Liver (tissue), 9 donors: Measurements from ENCODE around the gene ZNRF3. TPM values are rescaled to one million over a fixed set of nuclear protein-coding genes. Genes with fewer than 3 reads are reported as not detected.

ENCODE experiments used
- DNase-seq: peaks from one replicate; pipeline ENCODE4 v3.0.0-alpha.2; 2017; ENCODE audit warnings: low spot score
- H3K27ac ChIP-seq, 2 donors: one replicate each; pipeline ENCODE4 v1.7.0; 2013; ENCODE audit warnings: inconsistent platforms in 2 of 2, low read length in 2 of 2, control low read depth in 1 of 2, low read depth in 1 of 2, mild to moderate bottlenecking in 1 of 2
- H3K27me3 ChIP-seq, 4 donors: one replicate each; pipeline versions ENCODE4 v1.6.1 to v1.7.0; 2013; ENCODE audit warnings: low read length in 3 of 4, inconsistent platforms in 1 of 4, mild to moderate bottlenecking in 1 of 4, moderate library complexity in 1 of 4; ENCODE audit not compliant: control insufficient read depth in 4 of 4, insufficient read depth in 4 of 4
- H3K36me3 ChIP-seq, 4 donors: one replicate each; pipeline versions ENCODE4 v1.6.1 to v1.7.0; 2013; ENCODE audit warnings: low read length in 3 of 4, mild to moderate bottlenecking in 3 of 4, low read depth in 1 of 4, moderate library complexity in 1 of 4; ENCODE audit not compliant: control insufficient read depth in 4 of 4, insufficient read depth in 3 of 4
- H3K4me1 ChIP-seq, 4 donors: one replicate each; pipeline versions ENCODE4 v1.6.1 to v1.7.0; 2013; ENCODE audit warnings: low read length in 3 of 4, mild to moderate bottlenecking in 3 of 4, moderate library complexity in 1 of 4; ENCODE audit not compliant: control insufficient read depth in 4 of 4, insufficient read depth in 4 of 4
- H3K4me3 ChIP-seq, 3 donors: one replicate each; pipeline versions ENCODE4 v1.6.1 to v1.7.0; 2013; ENCODE audit warnings: low read length in 3 of 3, control low read depth in 1 of 3, low read depth in 1 of 3, mild to moderate bottlenecking in 1 of 3
- H3K9ac ChIP-seq, 2 donors: one replicate each; pipeline ENCODE4 v1.7.0; 2013; ENCODE audit warnings: low read length in 2 of 2, mild to moderate bottlenecking in 2 of 2, moderate library complexity in 2 of 2, control low read depth in 1 of 2, low read depth in 1 of 2
- H3K9me3 ChIP-seq, 4 donors: one replicate each; pipeline versions ENCODE4 v1.6.1 to v1.7.0; 2013; ENCODE audit warnings: low read length in 3 of 4; ENCODE audit not compliant: control insufficient read depth in 4 of 4
- ATF3 ChIP-seq: IDR thresholded peaks from 2 replicates; pipeline ENCODE4 v1.6.1; 2016; ENCODE audit warnings: antibody characterized with exemption
- EGR1 ChIP-seq, 2 donors: IDR thresholded peaks; 2 replicates each; pipeline ENCODE4 v1.6.1; 2016 to 2018; ENCODE audit warnings: antibody characterized with exemption in 2 of 2, low read depth in 2 of 2
- FOXA1 ChIP-seq: IDR thresholded peaks from 2 replicates; pipeline ENCODE4 v1.6.1; 2016; ENCODE audit warnings: antibody characterized with exemption
- FOXA2 ChIP-seq: IDR thresholded peaks from 2 replicates; pipeline ENCODE4 v1.6.1; 2016; ENCODE audit warnings: antibody characterized with exemption
- GABPA ChIP-seq, 2 donors: IDR thresholded peaks in 1 of 2; conservative IDR thresholded peaks in 1 of 2; 2 replicates each; pipeline ENCODE4 v1.6.1; 2016; ENCODE audit warnings: antibody characterized with exemption in 2 of 2, mild to moderate bottlenecking in 1 of 2, moderate library complexity in 1 of 2
- HNF4A ChIP-seq, 2 donors: conservative IDR thresholded peaks; 2 replicates each; pipeline ENCODE4 v1.6.1; 2016; ENCODE audit warnings: antibody characterized with exemption in 2 of 2, mild to moderate bottlenecking in 2 of 2
- HNF4G ChIP-seq: IDR thresholded peaks from 2 replicates; pipeline ENCODE4 v1.6.1; 2016; ENCODE audit warnings: antibody characterized with exemption
- JUND ChIP-seq, 2 donors: IDR thresholded peaks; 2 replicates each; pipeline ENCODE4 v1.6.1; 2016; ENCODE audit warnings: antibody characterized with exemption in 2 of 2
- NR2F2 ChIP-seq: IDR thresholded peaks from 2 replicates; pipeline ENCODE4 v1.6.1; 2016; ENCODE audit warnings: antibody characterized with exemption
- RAD21 ChIP-seq, 2 donors: IDR thresholded peaks; 2 replicates each; pipeline ENCODE4 v1.6.1; 2016; ENCODE audit warnings: antibody characterized with exemption in 2 of 2, mild to moderate bottlenecking in 2 of 2
- REST ChIP-seq: IDR thresholded peaks from 2 replicates; pipeline ENCODE4 v1.6.1; 2016; ENCODE audit warnings: antibody characterized with exemption, mild to moderate bottlenecking
- RXRA ChIP-seq, 2 donors: IDR thresholded peaks; 2 replicates each; pipeline ENCODE4 v1.6.1; 2017 to 2018; ENCODE audit warnings: antibody characterized with exemption in 2 of 2, mild to moderate bottlenecking in 1 of 2
- SP1 ChIP-seq: IDR thresholded peaks from 2 replicates; pipeline ENCODE4 v1.6.1; 2018; ENCODE audit warnings: antibody characterized with exemption, mild to moderate bottlenecking
- TAF1 ChIP-seq: conservative IDR thresholded peaks from 2 replicates; pipeline ENCODE4 v1.6.1; 2016; ENCODE audit warnings: antibody characterized with exemption, mild to moderate bottlenecking
- YY1 ChIP-seq: IDR thresholded peaks from 2 replicates; pipeline ENCODE4 v1.6.1; 2016; ENCODE audit warnings: antibody characterized with exemption, mild to moderate bottlenecking
- ZBTB33 ChIP-seq: IDR thresholded peaks from 2 replicates; pipeline ENCODE4 v1.6.1; 2016; ENCODE audit warnings: antibody characterized with exemption
- WGBS: extraction: QIAGEN DNeasy Blood & Tissue Kit; methylation state at CpG from one replicate; pipeline ENCODE4 v1.1.7; 2013; 5-methylcytosine and 5-hydroxymethylcytosine counted together
- polyA plus RNA-seq, 2 donors: library from polyadenylated mRNA; stranded (reverse) in 1 of 2; unstranded in 1 of 2; fragments of 200-250 nt in 1 of 2; fragments of >200 nt in 1 of 2; fragmentation: Nextera tagmentation in 1 of 2; extraction: Ambion mirVana in 1 of 2; gene quantifications; one replicate each; pipeline versions ENCODE4 v1.2.1 to v1.2.3, GENCODE V29; 2013 to 2015
- total RNA-seq, 2 donors: library from RNA; depleted of rRNA; stranded (reverse); fragments of >200 nt; gene quantifications; one replicate each; pipeline ENCODE4 v1.2.3, GENCODE V29; 2014
- TF ChIP-seq, protein P1 (sequence below): fragments of 150-350 bp; IDR thresholded peaks from 2 replicates; pipeline ENCODE4 v1.5.1; 2017; ENCODE audit warnings: improper control_type of control experiment, low read depth, low read length; ENCODE audit not compliant: missing input control
- TF ChIP-seq, protein P2 (sequence below): IDR thresholded peaks from 2 replicates; pipeline ENCODE4 v1.6.1; 2016; ENCODE audit warnings: antibody characterized with exemption
- donor health status: healthy.
- donor health status: healthy.
- donor health status: healthy.
- donor health status: healthy.
- donor health status: healthy.

ZNRF3 gene
- total and polyA plus RNA-seq, 4 donors: 2.2 to 5.9 (median 4.7) TPM

GRCh38 chr22:29078869-29079207 is 195.5 kb downstream of the ZNRF3 start (continued):
- TF ChIP-seq RAD21 (IDR thresholded peaks at IDR 0.05): no peak

DNA sequence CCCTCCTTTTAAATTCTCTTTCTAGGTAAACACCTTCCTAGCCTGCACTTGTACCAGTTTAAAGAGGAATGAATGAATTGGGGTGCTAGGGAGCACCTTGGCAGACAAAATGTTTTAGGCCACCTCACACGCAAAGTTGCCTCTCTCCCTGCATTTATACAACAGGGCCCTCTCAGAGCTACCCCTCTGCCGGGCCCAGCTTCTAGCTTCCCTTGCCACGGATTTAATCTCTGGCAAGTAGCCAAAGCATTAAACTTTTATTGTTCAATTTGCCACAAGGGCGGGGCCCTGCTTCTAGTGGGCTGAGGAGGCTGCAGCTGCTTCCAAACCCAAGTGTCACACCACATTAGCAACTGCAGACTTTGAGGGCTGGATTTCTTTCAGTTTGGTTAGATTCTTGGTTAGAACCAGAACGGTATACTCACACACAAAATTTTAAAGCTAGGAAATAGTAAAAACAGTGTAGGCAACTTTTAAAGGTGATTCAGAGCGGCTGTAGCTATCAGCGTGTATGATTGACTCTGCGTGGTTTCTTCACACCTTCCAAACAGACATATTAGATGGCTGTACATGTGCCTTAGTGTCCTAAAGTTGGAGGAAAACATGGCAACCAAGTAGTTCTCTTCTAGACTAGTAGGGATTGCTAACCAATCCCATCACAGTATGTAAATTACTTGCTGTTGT is 196.0 kb downstream of the ZNRF3 start:
- no peaks in the 10 kb centered on the region for H3K36me3 ChIP-seq
- H3K9ac ChIP-seq: no peak overlapping the region
- WGBS: 72% methylated on average over 8 of the region's 8 CpGs
- TF ChIP-seq JUND (IDR thresholded peaks at IDR 0.05) (no peak), ATF3 (no peak), SP1 (no peak), EGR1 (IDR thresholded peaks at IDR 0.05; ENCODE audit: low read depth in 2 of 2) (no peak), HNF4G (no peak), REST (no peak), GABPA (IDR thresholded peaks at IDR 0.05 in 1 of 2, conservative IDR thresholded peaks at IDR 0.05 in 1 of 2) (no peak), TAF1 (no peak), ZBTB33 (no peak), NR2F2 (no peak), FOXA2 (no peak), RAD21 (IDR thresholded peaks at IDR 0.05) (no peak), HNF4A (conservative IDR thresholded peaks at IDR 0.05) (no peak), FOXA1 (no peak), RXRA (IDR thresholded peaks at IDR 0.05) (no peak), YY1 (no peak)
- TF ChIP-seq, protein P1, sequence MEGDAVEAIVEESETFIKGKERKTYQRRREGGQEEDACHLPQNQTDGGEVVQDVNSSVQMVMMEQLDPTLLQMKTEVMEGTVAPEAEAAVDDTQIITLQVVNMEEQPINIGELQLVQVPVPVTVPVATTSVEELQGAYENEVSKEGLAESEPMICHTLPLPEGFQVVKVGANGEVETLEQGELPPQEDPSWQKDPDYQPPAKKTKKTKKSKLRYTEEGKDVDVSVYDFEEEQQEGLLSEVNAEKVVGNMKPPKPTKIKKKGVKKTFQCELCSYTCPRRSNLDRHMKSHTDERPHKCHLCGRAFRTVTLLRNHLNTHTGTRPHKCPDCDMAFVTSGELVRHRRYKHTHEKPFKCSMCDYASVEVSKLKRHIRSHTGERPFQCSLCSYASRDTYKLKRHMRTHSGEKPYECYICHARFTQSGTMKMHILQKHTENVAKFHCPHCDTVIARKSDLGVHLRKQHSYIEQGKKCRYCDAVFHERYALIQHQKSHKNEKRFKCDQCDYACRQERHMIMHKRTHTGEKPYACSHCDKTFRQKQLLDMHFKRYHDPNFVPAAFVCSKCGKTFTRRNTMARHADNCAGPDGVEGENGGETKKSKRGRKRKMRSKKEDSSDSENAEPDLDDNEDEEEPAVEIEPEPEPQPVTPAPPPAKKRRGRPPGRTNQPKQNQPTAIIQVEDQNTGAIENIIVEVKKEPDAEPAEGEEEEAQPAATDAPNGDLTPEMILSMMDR: no peak
- TF ChIP-seq, protein P2, sequence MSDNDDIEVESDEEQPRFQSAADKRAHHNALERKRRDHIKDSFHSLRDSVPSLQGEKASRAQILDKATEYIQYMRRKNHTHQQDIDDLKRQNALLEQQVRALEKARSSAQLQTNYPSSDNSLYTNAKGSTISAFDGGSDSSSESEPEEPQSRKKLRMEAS: no peak
- H3K27me3 ChIP-seq: no peaks in the 10 kb centered on the region
- H3K4me3 ChIP-seq: no peak overlapping the region
- H3K27ac ChIP-seq: no peak overlapping the region
- peaks cover 2 to 31% (median 20%) of the 10 kb centered on the region in 4 donors for H3K4me1 ChIP-seq
- no peak for DNase-seq
- no peaks in the 10 kb centered on the region for H3K9me3 ChIP-seq
